ENCODE results near the gene TCF7L1.

DNA sequence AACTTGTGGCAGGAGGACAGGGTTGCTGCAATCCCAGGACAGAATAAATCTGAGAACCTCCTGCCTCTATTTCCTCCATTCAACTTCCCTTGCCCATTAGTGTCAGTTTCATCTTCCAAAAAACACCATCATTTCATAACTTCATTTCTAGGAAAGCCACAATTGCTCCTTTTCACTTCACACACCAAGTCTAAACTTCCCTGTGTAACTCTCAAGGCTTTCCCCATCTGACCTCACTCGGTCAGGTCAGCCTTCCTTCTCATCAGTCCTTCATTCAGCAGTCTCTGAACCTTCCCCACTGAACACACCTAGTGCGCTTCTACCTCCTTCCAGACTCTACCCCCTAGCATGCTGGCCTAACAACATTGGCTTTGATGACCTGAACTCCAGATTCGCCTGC lies 35.8 kb downstream of the TCF7L1 start:
- TF ChIP-seq, protein P1, sequence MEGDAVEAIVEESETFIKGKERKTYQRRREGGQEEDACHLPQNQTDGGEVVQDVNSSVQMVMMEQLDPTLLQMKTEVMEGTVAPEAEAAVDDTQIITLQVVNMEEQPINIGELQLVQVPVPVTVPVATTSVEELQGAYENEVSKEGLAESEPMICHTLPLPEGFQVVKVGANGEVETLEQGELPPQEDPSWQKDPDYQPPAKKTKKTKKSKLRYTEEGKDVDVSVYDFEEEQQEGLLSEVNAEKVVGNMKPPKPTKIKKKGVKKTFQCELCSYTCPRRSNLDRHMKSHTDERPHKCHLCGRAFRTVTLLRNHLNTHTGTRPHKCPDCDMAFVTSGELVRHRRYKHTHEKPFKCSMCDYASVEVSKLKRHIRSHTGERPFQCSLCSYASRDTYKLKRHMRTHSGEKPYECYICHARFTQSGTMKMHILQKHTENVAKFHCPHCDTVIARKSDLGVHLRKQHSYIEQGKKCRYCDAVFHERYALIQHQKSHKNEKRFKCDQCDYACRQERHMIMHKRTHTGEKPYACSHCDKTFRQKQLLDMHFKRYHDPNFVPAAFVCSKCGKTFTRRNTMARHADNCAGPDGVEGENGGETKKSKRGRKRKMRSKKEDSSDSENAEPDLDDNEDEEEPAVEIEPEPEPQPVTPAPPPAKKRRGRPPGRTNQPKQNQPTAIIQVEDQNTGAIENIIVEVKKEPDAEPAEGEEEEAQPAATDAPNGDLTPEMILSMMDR (conservative IDR thresholded peaks at IDR 0.05; ENCODE audit: low read length) = no peak
- TF ChIP-seq EZH2phosphoT487 (IDR thresholded peaks at IDR 0.05; ENCODE audit: borderline replicate concordance) = no peak
